Measurements from ENCODE around the gene MUC5B.

MUC5B gene

GRCh38 chr11:1271002-1271401 lies 48.1 kb downstream of the MUC5B start:
- no peaks in the 10 kb centered on the region for H3K4me1 ChIP-seq (ENCODE audit: control insufficient read depth, insufficient read depth, low read length)

GRCh38 chr11:1271406-1271805 lies 48.5 kb downstream of the MUC5B start:
- H3K4me2 ChIP-seq (ENCODE audit: low read length): no peak overlapping the region
- H3K9ac ChIP-seq (ENCODE audit: low read depth, low read length): no peak overlapping the region
- no peaks in the 10 kb centered on the region for H3K4me1 ChIP-seq (ENCODE audit: control insufficient read depth, insufficient read depth, low read length)
- H3K4me3 ChIP-seq (ENCODE audit: low read length): no peak overlapping the region
- peaks cover 19% of the 10 kb centered on the region for H3K36me3 ChIP-seq (ENCODE audit: insufficient read depth, low read length)
- H3K9me3 ChIP-seq (replicated peaks; ENCODE audit: low read length): no peaks in the 10 kb centered on the region
- H3K27me3 ChIP-seq (ENCODE audit: control insufficient read depth, insufficient read depth, low read length): no peaks in the 10 kb centered on the region

More at GRCh38 chr11:1271002-1271401, 48.1 kb downstream of the MUC5B start:
- Histone ChIP-seq H3K9me3 (replicated peaks; ENCODE audit: low read length) (no peaks in the 10 kb centered on the region), H3K27me3 (ENCODE audit: control insufficient read depth, insufficient read depth, low read length) (no peaks in the 10 kb centered on the region), H3K4me3 (ENCODE audit: low read length) (no peak overlapping the region), H3K4me2 (ENCODE audit: low read length) (no peak overlapping the region), H3K9ac (ENCODE audit: low read depth, low read length) (no peak overlapping the region), H3K36me3 (ENCODE audit: insufficient read depth, low read length) (peaks cover 15% of the 10 kb centered on the region)

GRCh38 chr11:1271927-1272326 lies 49.1 kb downstream of the MUC5B start:
- Histone ChIP-seq H3K27me3 (ENCODE audit: control insufficient read depth, insufficient read depth, low read length) (no peaks in the 10 kb centered on the region), H3K36me3 (ENCODE audit: insufficient read depth, low read length) (peaks cover 24% of the 10 kb centered on the region), H3K9ac (ENCODE audit: low read depth, low read length) (no peak overlapping the region), H3K4me3 (ENCODE audit: low read length) (no peak overlapping the region), H3K9me3 (replicated peaks; ENCODE audit: low read length) (no peaks in the 10 kb centered on the region), H3K4me1 (ENCODE audit: control insufficient read depth, insufficient read depth, low read length) (no peaks in the 10 kb centered on the region), H3K4me2 (ENCODE audit: low read length) (no peak overlapping the region)

GRCh38 chr11:1272531-1272930 lies 49.7 kb downstream of the MUC5B start:
- Histone ChIP-seq H3K27me3 (ENCODE audit: control insufficient read depth, insufficient read depth, low read length) (no peaks in the 10 kb centered on the region), H3K9me3 (replicated peaks; ENCODE audit: low read length) (no peaks in the 10 kb centered on the region), H3K4me1 (ENCODE audit: control insufficient read depth, insufficient read depth, low read length) (no peaks in the 10 kb centered on the region), H3K4me3 (ENCODE audit: low read length) (no peak overlapping the region), H3K4me2 (ENCODE audit: low read length) (no peak overlapping the region), H3K36me3 (ENCODE audit: insufficient read depth, low read length) (peaks cover 26% of the 10 kb centered on the region), H3K9ac (ENCODE audit: low read depth, low read length) (no peak overlapping the region)

GRCh38 chr11:1274501-1274900 lies 51.6 kb downstream of the MUC5B start:
- Histone ChIP-seq H3K27me3 (ENCODE audit: control insufficient read depth, insufficient read depth, low read length) (no peaks in the 10 kb centered on the region), H3K36me3 (ENCODE audit: insufficient read depth, low read length) (peaks cover 31% of the 10 kb centered on the region), H3K4me1 (ENCODE audit: control insufficient read depth, insufficient read depth, low read length) (no peaks in the 10 kb centered on the region), H3K9ac (ENCODE audit: low read depth, low read length) (no peak overlapping the region), H3K4me3 (ENCODE audit: low read length) (no peak overlapping the region), H3K4me2 (ENCODE audit: low read length) (no peak overlapping the region), H3K9me3 (replicated peaks; ENCODE audit: low read length) (no peaks in the 10 kb centered on the region)

- no peak overlapping the region for H3K4me3 ChIP-seq (ENCODE audit: low read length)
- peaks cover 36% of the 10 kb centered on the region for H3K36me3 ChIP-seq (ENCODE audit: insufficient read depth, low read length)
- H3K4me2 ChIP-seq (ENCODE audit: low read length): no peak overlapping the region
- H3K9me3 ChIP-seq (replicated peaks; ENCODE audit: low read length): no peaks in the 10 kb centered on the region
- H3K9ac ChIP-seq (ENCODE audit: low read depth, low read length): no peak overlapping the region
- no peaks in the 10 kb centered on the region for H3K27me3 ChIP-seq (ENCODE audit: control insufficient read depth, insufficient read depth, low read length)
- H3K4me1 ChIP-seq (ENCODE audit: control insufficient read depth, insufficient read depth, low read length): no peaks in the 10 kb centered on the region
Measured at GRCh38 chr11:1275021-1275420, 52.2 kb downstream of the MUC5B start.

GRCh38 chr11:1276041-1276790 lies 53.4 kb downstream of the MUC5B start:
- Histone ChIP-seq H3K4me2 (ENCODE audit: low read length) (no peak overlapping the region), H3K27me3 (ENCODE audit: control insufficient read depth, insufficient read depth, low read length) (no peaks in the 10 kb centered on the region), H3K36me3 (ENCODE audit: insufficient read depth, low read length) (peaks cover 40% of the 10 kb centered on the region), H3K9me3 (replicated peaks; ENCODE audit: low read length) (no peaks in the 10 kb centered on the region), H3K4me1 (ENCODE audit: control insufficient read depth, insufficient read depth, low read length) (no peaks in the 10 kb centered on the region), H3K4me3 (ENCODE audit: low read length) (no peak overlapping the region), H3K9ac (ENCODE audit: low read depth, low read length) (no peak overlapping the region)

GRCh38 chr11:1276866-1277615 lies 54.2 kb downstream of the MUC5B start:
- no peaks in the 10 kb centered on the region for H3K4me1 ChIP-seq (ENCODE audit: control insufficient read depth, insufficient read depth, low read length)
- no peaks in the 10 kb centered on the region for H3K27me3 ChIP-seq (ENCODE audit: control insufficient read depth, insufficient read depth, low read length)
- no peak overlapping the region for H3K4me2 ChIP-seq (ENCODE audit: low read length)
- peaks cover 40% of the 10 kb centered on the region for H3K36me3 ChIP-seq (ENCODE audit: insufficient read depth, low read length)
- H3K9ac ChIP-seq (ENCODE audit: low read depth, low read length): no peak overlapping the region
- no peak overlapping the region for H3K4me3 ChIP-seq (ENCODE audit: low read length)
- no peaks in the 10 kb centered on the region for H3K9me3 ChIP-seq (replicated peaks; ENCODE audit: low read length)

GRCh38 chr11:1277936-1278512 lies 55.2 kb downstream of the MUC5B start:
- Histone ChIP-seq H3K9me3 (replicated peaks; ENCODE audit: low read length) (no peaks in the 10 kb centered on the region), H3K27me3 (ENCODE audit: control insufficient read depth, insufficient read depth, low read length) (no peaks in the 10 kb centered on the region), H3K4me2 (ENCODE audit: low read length) (no peak overlapping the region), H3K4me1 (ENCODE audit: control insufficient read depth, insufficient read depth, low read length) (no peaks in the 10 kb centered on the region), H3K4me3 (ENCODE audit: low read length) (no peak overlapping the region), H3K9ac (ENCODE audit: low read depth, low read length) (no peak overlapping the region), H3K36me3 (ENCODE audit: insufficient read depth, low read length) (peaks cover 40% of the 10 kb centered on the region)

- H3K9me3 ChIP-seq (replicated peaks; ENCODE audit: low read length): no peaks in the 10 kb centered on the region
- no peak overlapping the region for H3K4me2 ChIP-seq (ENCODE audit: low read length)
- no peaks in the 10 kb centered on the region for H3K27me3 ChIP-seq (ENCODE audit: control insufficient read depth, insufficient read depth, low read length)
- H3K36me3 ChIP-seq (ENCODE audit: insufficient read depth, low read length): peaks cover 43% of the 10 kb centered on the region
- H3K9ac ChIP-seq (ENCODE audit: low read depth, low read length): no peak overlapping the region
- no peak overlapping the region for H3K4me3 ChIP-seq (ENCODE audit: low read length)
- H3K4me1 ChIP-seq (ENCODE audit: control insufficient read depth, insufficient read depth, low read length): no peaks in the 10 kb centered on the region
Measured at GRCh38 chr11:1278766-1279673, 56.2 kb downstream of the MUC5B start.

GRCh38 chr11:1279674-1280055 lies 56.8 kb downstream of the MUC5B start:
- Histone ChIP-seq H3K36me3 (ENCODE audit: insufficient read depth, low read length) (peaks cover 42% of the 10 kb centered on the region), H3K4me2 (ENCODE audit: low read length) (no peak overlapping the region), H3K9ac (ENCODE audit: low read depth, low read length) (no peak overlapping the region), H3K4me1 (ENCODE audit: control insufficient read depth, insufficient read depth, low read length) (no peaks in the 10 kb centered on the region), H3K27me3 (ENCODE audit: control insufficient read depth, insufficient read depth, low read length) (no peaks in the 10 kb centered on the region), H3K4me3 (ENCODE audit: low read length) (no peak overlapping the region), H3K9me3 (replicated peaks; ENCODE audit: low read length) (no peaks in the 10 kb centered on the region)

Data from skeletal muscle satellite cell (primary cell).